WTC11 (cell line): Measurements from ENCODE around the gene CENPV.

ENCODE experiments used
- ETV6 ChIP-seq: sonication (generic); formaldehyde crosslinking; IDR thresholded peaks from 2 replicates; pipeline ENCODE4 v1.8.1; 2022; ENCODE audit warnings: mild to moderate bottlenecking, missing genetic modification reagents
- GABPB1 ChIP-seq: sonication (generic); formaldehyde crosslinking; IDR thresholded peaks from 2 replicates; pipeline ENCODE4 v1.8.1; 2023; ENCODE audit warnings: mild to moderate bottlenecking, missing genetic modification reagents
- MAX ChIP-seq: sonication (generic); formaldehyde crosslinking; IDR thresholded peaks from 2 replicates; pipeline ENCODE4 v1.8.0; 2022; ENCODE audit warnings: mild to moderate bottlenecking, missing genetic modification reagents
- TF ChIP-seq, protein P1 (sequence below): sonication (generic); formaldehyde crosslinking; IDR thresholded peaks from 2 replicates; pipeline ENCODE4 v1.8.1; 2022; ENCODE audit warnings: mild to moderate bottlenecking, missing genetic modification reagents, moderate library complexity, borderline replicate concordance
- TF ChIP-seq, protein P2 (sequence below): fragments of 200-600 bp; IDR thresholded peaks from 2 replicates; pipeline ENCODE4 v1.8.0; 2022; ENCODE audit warnings: antibody characterized with exemption
- TF ChIP-seq, protein P3 (sequence below): sonication (generic); formaldehyde crosslinking; conservative IDR thresholded peaks from 2 replicates; pipeline ENCODE4 v1.8.1; 2023; ENCODE audit warnings: mild to moderate bottlenecking, low read depth, missing genetic modification reagents, moderate library complexity

GRCh38 chr17:16391451-16391850, 38.2 kb upstream of the CENPV start:
- TF ChIP-seq, protein P1, sequence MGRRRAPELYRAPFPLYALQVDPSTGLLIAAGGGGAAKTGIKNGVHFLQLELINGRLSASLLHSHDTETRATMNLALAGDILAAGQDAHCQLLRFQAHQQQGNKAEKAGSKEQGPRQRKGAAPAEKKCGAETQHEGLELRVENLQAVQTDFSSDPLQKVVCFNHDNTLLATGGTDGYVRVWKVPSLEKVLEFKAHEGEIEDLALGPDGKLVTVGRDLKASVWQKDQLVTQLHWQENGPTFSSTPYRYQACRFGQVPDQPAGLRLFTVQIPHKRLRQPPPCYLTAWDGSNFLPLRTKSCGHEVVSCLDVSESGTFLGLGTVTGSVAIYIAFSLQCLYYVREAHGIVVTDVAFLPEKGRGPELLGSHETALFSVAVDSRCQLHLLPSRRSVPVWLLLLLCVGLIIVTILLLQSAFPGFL (CRISPR knock-in tag): no peak
- TF ChIP-seq MAX (CRISPR knock-in tag): no peak
- TF ChIP-seq, protein P2, sequence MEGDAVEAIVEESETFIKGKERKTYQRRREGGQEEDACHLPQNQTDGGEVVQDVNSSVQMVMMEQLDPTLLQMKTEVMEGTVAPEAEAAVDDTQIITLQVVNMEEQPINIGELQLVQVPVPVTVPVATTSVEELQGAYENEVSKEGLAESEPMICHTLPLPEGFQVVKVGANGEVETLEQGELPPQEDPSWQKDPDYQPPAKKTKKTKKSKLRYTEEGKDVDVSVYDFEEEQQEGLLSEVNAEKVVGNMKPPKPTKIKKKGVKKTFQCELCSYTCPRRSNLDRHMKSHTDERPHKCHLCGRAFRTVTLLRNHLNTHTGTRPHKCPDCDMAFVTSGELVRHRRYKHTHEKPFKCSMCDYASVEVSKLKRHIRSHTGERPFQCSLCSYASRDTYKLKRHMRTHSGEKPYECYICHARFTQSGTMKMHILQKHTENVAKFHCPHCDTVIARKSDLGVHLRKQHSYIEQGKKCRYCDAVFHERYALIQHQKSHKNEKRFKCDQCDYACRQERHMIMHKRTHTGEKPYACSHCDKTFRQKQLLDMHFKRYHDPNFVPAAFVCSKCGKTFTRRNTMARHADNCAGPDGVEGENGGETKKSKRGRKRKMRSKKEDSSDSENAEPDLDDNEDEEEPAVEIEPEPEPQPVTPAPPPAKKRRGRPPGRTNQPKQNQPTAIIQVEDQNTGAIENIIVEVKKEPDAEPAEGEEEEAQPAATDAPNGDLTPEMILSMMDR: no peak
- TF ChIP-seq, protein P3, sequence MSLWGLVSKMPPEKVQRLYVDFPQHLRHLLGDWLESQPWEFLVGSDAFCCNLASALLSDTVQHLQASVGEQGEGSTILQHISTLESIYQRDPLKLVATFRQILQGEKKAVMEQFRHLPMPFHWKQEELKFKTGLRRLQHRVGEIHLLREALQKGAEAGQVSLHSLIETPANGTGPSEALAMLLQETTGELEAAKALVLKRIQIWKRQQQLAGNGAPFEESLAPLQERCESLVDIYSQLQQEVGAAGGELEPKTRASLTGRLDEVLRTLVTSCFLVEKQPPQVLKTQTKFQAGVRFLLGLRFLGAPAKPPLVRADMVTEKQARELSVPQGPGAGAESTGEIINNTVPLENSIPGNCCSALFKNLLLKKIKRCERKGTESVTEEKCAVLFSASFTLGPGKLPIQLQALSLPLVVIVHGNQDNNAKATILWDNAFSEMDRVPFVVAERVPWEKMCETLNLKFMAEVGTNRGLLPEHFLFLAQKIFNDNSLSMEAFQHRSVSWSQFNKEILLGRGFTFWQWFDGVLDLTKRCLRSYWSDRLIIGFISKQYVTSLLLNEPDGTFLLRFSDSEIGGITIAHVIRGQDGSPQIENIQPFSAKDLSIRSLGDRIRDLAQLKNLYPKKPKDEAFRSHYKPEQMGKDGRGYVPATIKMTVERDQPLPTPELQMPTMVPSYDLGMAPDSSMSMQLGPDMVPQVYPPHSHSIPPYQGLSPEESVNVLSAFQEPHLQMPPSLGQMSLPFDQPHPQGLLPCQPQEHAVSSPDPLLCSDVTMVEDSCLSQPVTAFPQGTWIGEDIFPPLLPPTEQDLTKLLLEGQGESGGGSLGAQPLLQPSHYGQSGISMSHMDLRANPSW (CRISPR knock-in tag): no peak
- TF ChIP-seq GABPB1 (CRISPR knock-in tag): no peak
- no peak for TF ChIP-seq ETV6 (CRISPR knock-in tag)
